GM12864 (cell line): Measurements from ENCODE around the gene IRX2.

ENCODE experiments used
- DNase-seq: peaks from one replicate; pipeline ENCODE4 v3.0.0-alpha.2; 2011; ENCODE audit warnings: low read depth
- H3K4me3 ChIP-seq: 2 replicates; pipeline ENCODE4 v1.5.1; 2011; ENCODE audit warnings: mild to moderate bottlenecking, low read depth, low read length, control low read depth
- CTCF ChIP-seq: IDR thresholded peaks from 2 replicates; pipeline ENCODE4 v1.5.1; 2011; ENCODE audit warnings: low read depth, mild to moderate bottlenecking, moderate library complexity, low read length, control low read depth, inconsistent platforms; ENCODE audit errors: missing control alignments

IRX2 gene

GRCh38 chr5:2735996-2736395, 15.5 kb downstream of the IRX2 start:
- no peak for DNase-seq
- TF ChIP-seq CTCF, result no peak
- no peak overlapping the region for H3K4me3 ChIP-seq

GRCh38 chr5:2732850-2733249, 18.6 kb downstream of the IRX2 start:
- no peak for TF ChIP-seq CTCF
- no peak overlapping the region for H3K4me3 ChIP-seq
- no peak for DNase-seq

GRCh38 chr5:2732004-2732403, 19.5 kb downstream of the IRX2 start:
- H3K4me3 ChIP-seq, result no peak overlapping the region
- TF ChIP-seq CTCF, result no peak
- DNase-seq, result no peak

GRCh38 chr5:2729189-2729588, 22.3 kb downstream of the IRX2 start:
- no peak for TF ChIP-seq CTCF
- no peak for DNase-seq
- no peak overlapping the region for H3K4me3 ChIP-seq

GRCh38 chr5:2727550-2727949, 23.9 kb downstream of the IRX2 start:
- DNase-seq, result no peak
- no peak overlapping the region for H3K4me3 ChIP-seq
- no peak for TF ChIP-seq CTCF

GRCh38 chr5:2725980-2726765, 25.3 kb downstream of the IRX2 start:
- H3K4me3 ChIP-seq, result no peak overlapping the region
- no peak for TF ChIP-seq CTCF
- no peak for DNase-seq

GRCh38 chr5:2724831-2725230, 26.6 kb downstream of the IRX2 start:
- DNase-seq, result no peak
- no peak for TF ChIP-seq CTCF
- no peak overlapping the region for H3K4me3 ChIP-seq
